Retina (tissue), 1 donor: ENCODE measurements around the gene IQGAP2.

Experiments
- DNase-seq: peaks from one replicate; pipeline ENCODE4 v3.0.0-alpha.2; 2016

Gene IQGAP2

GRCh38 chr5:76451031-76451701, 48.1 kb downstream of the IQGAP2 start:
- DNase-seq = no peak

- DNase-seq = no peak
Observed at GRCh38 chr5:76455531-76456133, 52.5 kb downstream of the IQGAP2 start.

DNA sequence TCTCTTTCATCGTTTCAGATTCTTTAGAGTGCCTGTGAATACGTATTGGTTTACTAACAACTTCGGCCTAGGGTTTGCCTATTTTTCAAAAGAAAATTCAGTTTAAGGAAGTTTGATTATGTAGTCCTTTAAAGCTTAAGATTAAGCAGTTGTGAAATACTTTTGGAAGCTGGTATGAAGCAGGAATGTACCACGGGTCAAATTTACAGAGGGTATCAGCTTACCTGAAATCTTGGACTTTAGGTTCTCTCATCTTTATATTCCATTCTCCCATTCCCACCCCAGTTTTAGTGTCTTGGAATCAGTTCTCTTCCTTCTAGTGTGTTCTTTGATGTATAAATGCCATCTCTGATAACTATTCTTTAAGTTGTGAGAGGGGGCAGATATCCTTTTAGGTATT, 53.2 kb downstream of the IQGAP2 start:
- DNase-seq = no peak

- DNase-seq = no peak
Observed at GRCh38 chr5:76457674-76458485, 54.8 kb downstream of the IQGAP2 start.

GRCh38 chr5:76458486-76458830, 55.4 kb downstream of the IQGAP2 start:
- DNase-seq = no peak

DNA sequence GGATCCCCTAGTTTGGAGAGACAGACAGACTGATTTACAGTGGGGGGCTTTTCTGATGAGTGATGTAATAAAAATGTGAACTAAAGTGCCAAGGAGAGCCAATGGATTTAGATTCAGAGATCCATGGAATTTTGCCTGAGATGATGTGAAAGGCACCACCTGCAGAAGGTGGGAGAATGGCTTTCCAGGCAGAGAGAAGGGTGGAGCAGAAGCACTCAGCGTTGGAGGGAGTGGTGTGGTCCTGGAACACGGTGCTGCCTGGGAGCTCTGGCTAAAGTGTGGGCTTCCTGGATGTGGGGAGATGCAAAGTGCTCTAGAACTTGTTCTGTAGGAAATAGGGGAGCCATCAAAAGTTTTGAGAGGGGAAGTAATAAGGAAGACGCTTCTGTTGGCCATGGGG, 57.0 kb downstream of the IQGAP2 start:
- no peak for DNase-seq

DNA sequence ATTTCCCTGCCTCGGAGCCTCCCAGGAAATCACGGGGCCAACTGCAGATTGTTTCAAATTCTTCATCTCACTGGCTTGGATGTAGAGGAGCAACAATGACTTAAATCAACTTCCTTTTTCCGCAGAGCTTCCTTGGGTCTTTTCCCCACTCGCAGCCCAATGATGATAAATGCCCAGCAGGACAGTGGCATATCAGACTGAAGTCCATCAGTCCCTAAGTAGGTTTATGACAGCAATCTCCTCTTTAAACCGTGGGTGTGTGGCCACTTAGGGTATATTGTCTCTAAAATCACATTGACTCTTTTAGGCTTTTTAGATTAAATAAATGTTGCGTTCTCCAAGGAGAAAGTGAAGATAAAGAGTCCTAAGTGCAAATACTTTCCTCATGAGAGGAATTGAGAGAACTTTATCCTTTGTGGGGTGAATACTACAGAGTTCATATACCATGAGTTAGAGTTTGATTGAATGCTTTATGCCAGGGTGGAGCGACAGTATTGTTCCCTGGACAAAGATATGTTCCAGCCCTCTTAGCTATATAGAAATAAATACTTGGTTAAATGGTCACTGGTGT, 59.1 kb downstream of the IQGAP2 start:
- no peak for DNase-seq

GRCh38 chr5:76467216-76467615, 64.1 kb downstream of the IQGAP2 start:
- DNase-seq = no peak

GRCh38 chr5:76468635-76469425, 65.7 kb downstream of the IQGAP2 start:
- DNase-seq = no peak

DNA sequence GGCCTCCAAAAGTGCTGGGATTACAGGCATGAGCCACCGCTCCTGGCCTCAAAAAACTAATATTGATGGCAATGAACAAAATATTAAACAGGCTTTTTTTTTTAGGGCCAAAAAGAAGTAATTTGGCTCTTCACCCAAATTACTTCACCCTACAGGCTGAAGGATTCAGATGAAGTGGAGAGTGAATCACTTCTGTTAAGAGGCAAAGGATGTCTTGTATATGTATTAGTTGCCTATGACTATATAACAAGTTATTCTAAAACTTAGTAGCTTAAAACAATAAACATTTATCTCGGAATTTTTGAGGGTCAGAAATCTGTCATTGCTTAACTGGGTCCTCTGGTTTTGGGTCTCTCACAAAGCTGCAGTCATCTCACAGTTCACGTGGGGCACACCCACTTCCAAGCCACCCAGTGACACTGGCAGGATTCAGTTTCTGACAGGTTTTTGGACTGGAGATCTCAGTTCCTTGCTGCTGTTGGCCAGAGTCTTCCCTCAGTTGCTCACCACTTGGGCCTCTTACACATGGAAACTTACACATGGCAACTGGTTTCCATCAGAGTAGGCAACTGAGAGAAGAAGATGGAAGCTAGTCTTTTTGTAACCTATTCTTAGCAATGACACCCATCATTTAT, 66.7 kb downstream of the IQGAP2 start:
- DNase-seq = no peak

DNA sequence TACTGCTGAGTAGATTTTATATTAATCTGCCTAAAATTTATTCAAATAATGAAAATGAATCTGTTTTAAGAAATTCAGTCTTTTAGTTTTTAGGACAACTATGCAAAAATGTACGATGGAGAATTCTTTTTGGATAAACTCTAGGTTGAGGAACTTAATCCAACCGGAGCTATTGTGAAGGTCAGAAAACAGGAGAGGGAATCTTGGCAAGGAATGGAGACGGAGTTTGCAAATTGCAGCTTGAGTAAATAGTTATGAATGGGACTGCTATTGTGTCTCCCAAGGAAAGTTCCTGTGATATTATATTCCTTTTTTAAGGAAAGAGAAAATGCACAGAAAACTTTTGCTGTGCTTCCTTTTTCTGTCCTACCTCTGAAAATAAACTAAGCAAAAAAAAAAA, 67.9 kb downstream of the IQGAP2 start:
- DNase-seq = no peak

DNA sequence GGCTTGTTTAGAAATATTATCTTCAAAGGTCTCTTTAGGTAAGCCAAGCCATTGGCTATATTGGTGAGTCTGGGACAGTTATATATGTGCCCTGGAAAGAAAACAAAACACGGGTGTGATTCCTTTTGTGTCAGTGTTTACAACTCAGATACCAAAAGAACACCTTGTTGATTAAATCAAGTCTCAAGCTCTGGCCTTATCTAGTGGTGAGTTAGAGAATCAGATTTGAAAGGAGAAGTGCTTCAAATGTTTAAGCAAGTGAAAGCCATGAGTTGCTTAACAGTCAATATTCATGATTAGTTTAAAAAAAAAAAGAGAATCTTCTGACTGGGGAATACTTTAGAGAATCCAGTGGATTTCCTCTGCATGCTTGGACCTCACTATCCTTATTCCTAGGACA, 68.3 kb downstream of the IQGAP2 start:
- DNase-seq = no peak

GRCh38 chr5:76471987-76472334, 68.9 kb downstream of the IQGAP2 start:
- no peak for DNase-seq

DNA sequence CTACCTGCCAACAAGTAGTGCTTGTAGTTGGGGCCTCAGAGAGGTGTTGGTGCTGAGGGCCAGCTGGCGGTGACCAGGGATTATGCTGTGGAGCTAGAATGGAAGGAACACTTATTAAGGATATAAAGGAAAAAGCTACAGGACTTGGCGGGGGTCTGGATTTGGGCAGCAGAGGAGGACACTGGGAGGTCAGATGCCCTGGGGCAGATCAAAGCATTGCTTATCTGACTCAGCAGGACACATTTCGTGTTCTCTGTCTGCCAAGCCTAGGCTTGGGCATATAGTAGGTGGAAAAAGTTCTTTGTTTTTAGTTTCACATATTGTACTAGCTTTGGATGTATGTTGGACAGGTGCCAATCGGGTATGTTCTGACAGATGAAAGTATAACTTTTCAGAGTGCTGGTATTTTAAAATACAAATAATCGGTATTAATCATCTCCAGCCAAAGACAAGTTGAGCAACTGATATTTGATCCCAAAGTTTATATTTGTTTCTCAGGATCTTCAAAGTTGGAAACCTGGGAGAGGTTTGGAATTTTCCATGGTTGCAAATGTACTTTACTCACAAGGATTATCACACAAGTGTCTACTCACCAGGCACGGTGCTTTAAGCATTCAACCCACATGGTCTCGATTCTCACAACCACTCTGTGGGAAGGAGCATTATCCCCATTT, 69.4 kb downstream of the IQGAP2 start:
- DNase-seq = no peak

DNA sequence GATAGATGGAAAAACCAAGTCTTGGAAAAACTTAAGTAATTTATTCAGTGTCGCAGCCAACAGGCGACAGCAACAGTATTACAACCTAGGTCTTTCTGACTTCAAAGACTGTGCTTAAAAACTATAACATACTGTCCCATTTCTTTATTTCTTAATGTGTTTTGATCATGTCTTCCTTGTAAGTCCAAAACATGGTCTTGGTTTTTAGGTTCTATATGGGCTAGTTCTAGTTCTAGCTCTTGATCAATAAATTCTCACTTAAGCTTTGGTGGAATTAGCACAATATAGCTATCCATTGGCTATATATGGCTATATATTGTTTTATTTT, 69.9 kb downstream of the IQGAP2 start:
- DNase-seq = no peak

- no peak for DNase-seq
Observed at GRCh38 chr5:76473661-76474060, 70.6 kb downstream of the IQGAP2 start.

GRCh38 chr5:76474377-76474776, 71.3 kb downstream of the IQGAP2 start:
- DNase-seq = no peak

DNA sequence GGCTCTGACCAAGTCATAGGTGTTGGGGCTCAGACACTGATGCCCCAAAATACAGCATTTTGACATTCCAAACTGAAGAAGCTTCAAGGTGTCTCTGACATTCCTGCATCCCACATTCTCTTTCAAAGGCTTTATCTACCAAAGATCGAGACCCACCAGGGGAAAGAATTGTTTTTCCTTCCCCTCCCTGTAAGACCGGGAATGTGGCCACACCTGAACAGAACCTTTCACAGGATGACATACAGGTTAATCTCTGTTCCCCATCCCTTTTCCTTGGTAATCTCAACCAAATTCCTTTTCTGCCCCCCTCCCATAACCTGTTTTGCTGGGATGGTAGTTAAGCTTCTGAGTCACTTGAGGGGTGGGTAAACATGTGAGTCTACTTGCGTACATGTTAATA, 72.3 kb downstream of the IQGAP2 start:
- DNase-seq = no peak

- DNase-seq = no peak
Observed at GRCh38 chr5:76475936-76476335, 72.9 kb downstream of the IQGAP2 start.

DNA sequence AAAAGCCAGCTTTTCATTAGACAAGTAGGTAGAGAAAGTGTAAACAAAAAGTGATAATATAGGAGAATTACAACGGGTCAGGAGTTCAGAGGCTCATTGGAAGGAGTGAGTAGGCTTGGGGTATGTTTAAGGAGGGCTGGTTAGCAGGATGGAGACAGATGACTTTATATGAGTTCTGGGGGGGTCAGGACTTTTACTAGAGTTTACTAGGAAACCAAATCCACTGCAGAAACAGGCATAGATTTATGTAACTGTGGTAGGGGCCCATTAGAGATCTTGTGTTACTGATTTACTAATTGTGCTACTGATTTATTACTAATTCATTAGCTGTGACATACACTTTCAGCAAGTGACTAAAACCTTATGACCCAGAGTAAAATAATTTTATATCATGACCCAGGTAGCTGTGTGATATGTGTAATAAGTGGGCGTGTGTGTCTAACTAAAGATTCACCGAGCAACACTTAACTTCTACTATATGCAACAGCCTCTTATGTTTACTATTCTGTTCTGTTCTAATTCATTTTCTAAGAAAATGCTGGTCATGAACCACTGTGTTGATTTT, 73.5 kb downstream of the IQGAP2 start:
- no peak for DNase-seq

DNA sequence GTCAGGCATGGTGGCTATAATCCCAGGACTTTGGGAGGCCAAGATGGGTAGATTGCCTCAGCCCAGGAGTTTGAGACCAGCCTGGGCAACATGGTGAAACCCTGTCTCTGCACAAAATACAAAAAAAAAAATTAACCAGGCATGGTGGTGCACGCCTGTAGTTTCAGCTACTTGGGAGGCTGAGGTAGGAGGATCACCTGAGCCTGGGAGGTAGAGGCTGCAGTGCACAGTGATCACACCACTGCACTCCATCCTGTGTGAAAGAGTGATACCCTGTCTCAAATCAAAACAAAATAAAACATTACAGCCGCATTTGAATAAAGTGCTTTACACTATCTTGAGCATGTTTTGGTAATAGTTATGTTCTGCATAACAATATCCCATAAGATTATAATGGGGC, 74.0 kb downstream of the IQGAP2 start:
- DNase-seq = no peak

DNA sequence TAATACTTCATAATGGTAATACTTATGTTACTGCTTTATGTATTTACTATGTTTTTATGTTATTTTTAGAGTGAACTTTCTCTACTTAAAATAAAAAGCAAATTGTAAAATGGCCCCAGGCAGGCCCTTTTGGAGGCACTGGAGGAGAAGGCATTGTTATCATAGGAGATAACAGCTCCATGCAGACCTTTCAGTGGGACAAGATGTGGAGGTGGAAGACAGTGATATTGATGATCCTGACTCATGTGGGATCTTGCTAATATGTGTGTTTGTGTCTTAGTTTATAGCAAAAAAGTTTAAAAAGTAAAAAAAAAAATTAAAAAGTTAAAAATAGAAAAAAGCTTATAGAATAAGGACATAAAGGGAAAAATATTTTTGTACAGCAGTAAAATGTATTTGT, 74.5 kb downstream of the IQGAP2 start:
- no peak for DNase-seq
